Stimulated activated CD4-positive, alpha-beta T cell treated with anti-CD3 and anti-CD28 coated beads, TNF-alpha, amount 100 ng/mL, for 1 hour (primary cell): ENCODE data around the gene DAPK3.
"Not testable (repeated sequence)": the region's sequence is repeated elsewhere in the genome, so short reads cannot be mapped to it uniquely, and the experiment has no call there.

Experiments
- DNase-seq, 3 donors: peaks; one replicate each; pipeline ENCODE4 v3.0.0-alpha.2; 2020; ENCODE audit warnings: low read depth in 3 of 3, low spot score in 1 of 3

Gene DAPK3

GRCh38 chr19:3979289-3979673, 8.4 kb upstream of the DAPK3 start:
- DNase-seq, result no peak

- no peak for DNase-seq
Observed at GRCh38 chr19:3978145-3978544, 7.2 kb upstream of the DAPK3 start.

GRCh38 chr19:3977242-3978143, 6.6 kb upstream of the DAPK3 start:
- no peak for DNase-seq

GRCh38 chr19:3976495-3977241, 5.8 kb upstream of the DAPK3 start:
- no peak for DNase-seq

DNA sequence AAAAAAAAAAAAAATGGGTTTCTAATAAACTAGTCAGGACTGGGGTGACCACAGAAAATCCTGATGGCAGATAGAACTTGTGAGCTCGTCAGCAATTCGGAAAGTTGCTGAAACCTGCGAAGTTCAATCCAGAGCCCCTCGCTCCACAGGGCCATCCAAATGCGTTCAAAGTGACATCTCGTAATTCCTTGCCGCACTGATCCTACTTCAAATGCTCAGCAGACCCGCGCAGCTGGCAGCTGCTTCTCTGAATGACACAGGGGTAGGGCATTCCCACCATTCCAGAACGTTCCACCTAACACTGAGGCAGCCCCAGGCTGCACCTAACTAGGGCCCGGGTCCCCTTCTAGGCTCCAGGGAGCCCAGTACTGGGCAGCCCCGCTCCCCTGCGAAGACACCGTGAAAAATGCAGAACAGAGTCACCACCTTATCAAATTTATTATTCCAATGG, 4.8 kb upstream of the DAPK3 start:
- DNase-seq, result no peak

- DNase-seq, result no peak
Observed at GRCh38 chr19:3975144-3975543, 4.2 kb upstream of the DAPK3 start.

- no peak for DNase-seq
Observed at GRCh38 chr19:3970313-3970807, 539 bp downstream of the DAPK3 start.

- no peak for DNase-seq
Observed at GRCh38 chr19:3969435-3970312, 1.2 kb downstream of the DAPK3 start.

- DNase-seq, result no peak
Observed at GRCh38 chr19:3968556-3969434, 2.1 kb downstream of the DAPK3 start.

GRCh38 chr19:3967983-3968382, 2.9 kb downstream of the DAPK3 start:
- DNase-seq, result not testable (repeated sequence)

GRCh38 chr19:3966051-3967017, 4.6 kb downstream of the DAPK3 start:
- DNase-seq, result no peak

DNA sequence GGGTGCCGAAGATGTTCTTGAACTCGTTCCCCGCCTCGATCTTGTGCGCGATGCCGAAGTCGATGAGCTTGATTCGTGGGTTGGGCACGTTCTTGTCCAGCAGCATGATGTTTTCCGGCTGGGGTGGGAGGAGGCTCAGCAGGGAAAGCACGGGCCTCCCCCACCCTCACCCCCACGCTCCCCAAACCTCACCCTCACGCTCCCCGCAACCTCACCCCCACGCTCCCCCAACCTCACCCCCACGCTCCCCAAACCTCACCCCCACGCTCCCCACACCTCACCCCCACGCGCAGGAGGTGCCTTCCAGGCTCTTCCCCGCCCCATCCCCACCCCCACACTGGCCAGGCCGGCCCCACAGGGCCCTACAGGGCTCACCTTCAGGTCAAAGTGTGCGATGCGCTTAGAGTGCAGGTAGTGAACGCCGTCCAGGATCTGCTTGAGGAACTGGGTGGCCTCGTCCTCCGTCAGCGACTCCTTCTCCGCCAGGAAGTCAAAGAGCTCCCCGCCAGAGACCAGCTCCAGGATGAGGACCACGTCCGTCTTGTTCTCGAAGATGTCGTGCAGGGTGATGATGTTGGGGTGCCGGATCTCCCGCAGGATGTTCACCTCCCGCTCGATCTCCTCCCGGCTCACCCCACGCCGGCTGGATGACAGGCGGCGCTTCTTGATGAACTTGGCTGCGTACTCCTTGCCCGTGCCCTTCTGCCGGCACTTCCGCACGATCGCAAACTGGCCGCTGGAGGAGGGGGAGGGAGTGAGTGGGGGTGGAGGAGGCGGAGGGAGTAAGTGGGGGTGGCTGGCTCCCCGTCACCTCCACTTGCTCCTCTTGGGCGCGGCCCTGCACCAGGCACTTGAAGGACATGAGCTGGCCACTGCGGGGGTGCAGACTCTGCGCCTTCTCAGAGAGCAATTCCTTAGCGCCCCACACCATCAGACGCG, 6.4 kb downstream of the DAPK3 start:
- no peak for DNase-seq

DNA sequence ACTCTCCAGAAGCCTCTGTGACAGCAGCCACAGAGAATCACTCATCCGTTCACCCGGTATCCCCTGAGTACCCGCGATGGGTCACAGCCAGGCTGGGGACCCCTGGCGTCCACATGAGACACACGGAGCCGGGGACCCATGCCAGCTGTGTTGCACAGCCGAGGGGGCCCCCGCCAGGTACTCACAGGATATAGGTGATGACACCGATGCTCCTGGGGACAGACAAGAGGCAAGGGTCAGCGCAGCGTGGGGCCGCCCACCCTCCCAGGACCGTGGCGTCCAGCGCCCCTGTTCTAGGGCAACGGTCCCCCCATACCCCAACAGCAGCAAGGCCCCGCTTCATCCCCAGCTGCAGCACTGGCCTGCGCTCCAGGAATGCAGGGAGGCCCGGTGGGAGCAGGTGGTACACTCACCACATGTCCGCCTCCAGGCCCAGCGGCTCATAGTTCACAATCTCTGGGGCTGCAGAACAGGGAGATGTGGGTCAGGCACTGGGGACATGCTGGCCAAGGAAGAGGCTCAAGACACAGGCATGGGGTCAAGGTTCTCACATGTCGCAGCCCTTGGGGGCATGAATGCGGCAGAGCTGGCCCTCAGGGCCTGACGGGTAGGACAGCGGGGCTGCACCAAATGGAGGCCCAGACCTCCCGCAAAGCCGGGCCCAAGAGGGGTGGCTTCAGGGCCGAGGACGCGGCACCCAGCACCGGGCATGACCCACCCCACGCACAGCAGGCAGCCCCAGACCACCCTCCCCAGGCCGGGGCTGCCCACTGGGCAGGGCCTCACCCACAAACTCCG, 7.2 kb downstream of the DAPK3 start:
- DNase-seq, result no peak

DNA sequence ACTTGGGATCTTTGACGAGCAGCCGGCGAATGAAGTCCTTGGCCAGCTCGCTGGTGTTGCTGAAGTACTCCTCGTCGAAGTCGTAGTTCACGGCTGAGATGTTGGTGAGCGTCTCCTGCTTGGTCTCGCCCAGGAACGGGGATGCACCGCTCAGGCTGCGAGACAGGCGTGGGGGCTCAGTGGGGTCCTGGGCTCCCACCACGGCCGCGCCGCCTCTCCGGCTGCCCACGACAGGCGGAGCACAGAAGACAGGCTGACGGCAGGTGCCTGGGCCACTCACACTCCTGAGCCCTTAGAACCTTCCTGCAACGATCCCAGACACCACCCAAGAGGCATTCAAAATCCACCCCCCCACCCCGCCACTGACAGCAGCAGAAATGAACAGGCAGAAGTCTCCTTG, 9.9 kb downstream of the DAPK3 start:
- no peak for DNase-seq

- DNase-seq, result no peak
Observed at GRCh38 chr19:3959766-3960131, 11.2 kb downstream of the DAPK3 start.

DNA sequence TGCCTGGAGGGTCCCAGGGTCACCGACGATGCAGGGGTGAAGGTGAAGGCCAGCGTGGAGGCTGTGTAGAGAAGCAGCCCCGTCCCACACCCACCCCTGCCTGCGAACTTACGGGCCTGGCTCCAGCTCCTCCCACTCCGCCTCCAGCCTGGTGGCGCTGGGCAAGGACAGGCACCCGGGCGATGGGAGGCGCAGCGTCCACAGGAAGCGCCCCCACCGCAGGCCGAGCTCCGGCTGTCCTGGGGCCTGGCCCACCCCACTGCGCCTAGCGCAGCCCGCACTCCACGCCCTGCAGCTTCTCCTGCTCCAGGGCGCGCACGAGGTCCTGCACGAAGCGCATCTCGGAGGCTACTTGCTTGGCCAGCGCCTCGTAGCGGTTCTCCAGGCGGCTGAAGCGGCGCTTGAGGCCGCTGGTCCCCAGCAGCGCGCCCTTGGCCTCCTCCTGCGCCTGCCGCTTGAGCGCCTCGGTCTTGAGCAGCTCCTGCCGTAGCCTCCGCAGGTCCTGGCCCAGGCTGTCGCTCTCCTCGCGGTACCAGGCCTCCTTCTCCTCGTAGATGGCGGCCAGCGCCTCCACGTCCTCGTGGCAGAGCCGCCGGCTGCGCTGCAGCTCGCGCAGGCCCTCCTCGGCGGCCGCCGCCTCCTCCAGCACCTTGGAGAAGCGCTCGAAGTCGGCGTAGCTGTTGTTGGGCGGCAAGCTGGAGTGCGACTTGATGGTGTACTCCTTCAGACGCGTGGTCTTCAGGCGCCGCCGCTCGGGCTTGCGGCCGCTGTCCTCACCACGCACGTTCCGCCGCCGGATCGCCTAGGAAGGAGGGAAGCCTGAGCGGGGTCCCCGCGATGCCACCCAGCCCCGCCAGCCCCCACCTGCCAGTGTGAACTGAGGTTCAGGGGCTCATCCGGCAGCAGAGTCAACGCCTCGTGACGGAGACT, 11.8 kb downstream of the DAPK3 start:
- no peak for DNase-seq
